ENCODE data around the gene PIN1.
"Not testable (repeated sequence)": the region's sequence is repeated elsewhere in the genome, so short reads cannot be mapped to it uniquely, and the experiment has no call there.

PIN1 gene

DNA sequence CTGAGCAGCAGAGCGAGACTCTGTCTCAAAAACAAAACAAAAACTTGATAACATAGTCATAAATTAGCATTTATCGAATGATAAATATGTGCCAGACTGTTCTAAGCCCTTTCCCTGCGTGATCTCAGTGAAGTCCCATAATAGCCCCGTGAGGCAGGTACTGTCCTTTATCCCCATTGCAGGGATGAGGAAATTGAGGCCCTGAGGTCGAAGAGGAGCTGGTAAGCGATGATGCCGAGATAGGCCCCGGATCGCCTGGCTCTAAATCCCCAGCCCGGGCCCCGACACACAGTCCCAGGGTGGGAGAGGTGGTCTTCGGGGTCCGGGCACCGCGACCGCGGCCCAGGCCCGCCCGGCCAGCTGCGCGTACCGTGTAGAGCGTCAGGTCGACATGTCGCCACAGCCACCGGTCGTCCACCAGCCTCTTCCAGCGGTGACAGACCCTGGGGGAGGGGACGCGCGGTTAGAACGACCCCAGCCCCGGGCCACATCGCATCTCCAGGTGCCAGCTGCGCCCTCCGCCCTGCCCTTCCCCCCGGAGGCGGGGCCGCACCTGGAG is 16.9 kb upstream of the PIN1 start:
- no peak for DNase-seq (ENCODE audit: extremely low read depth, insufficient read length)
- Histone ChIP-seq H3K27me3 (replicated peaks; ENCODE audit: control insufficient read depth, insufficient read depth, low read length) (no peaks in the 10 kb centered on the region), H3K4me3 (replicated peaks; ENCODE audit: low read depth, low read length) (peak overlapping the region; percentile 94), H3K36me3 (ENCODE audit: control insufficient read depth, insufficient read depth, low read length) (peaks cover 2% of the 10 kb centered on the region)
- TF ChIP-seq, protein P1, sequence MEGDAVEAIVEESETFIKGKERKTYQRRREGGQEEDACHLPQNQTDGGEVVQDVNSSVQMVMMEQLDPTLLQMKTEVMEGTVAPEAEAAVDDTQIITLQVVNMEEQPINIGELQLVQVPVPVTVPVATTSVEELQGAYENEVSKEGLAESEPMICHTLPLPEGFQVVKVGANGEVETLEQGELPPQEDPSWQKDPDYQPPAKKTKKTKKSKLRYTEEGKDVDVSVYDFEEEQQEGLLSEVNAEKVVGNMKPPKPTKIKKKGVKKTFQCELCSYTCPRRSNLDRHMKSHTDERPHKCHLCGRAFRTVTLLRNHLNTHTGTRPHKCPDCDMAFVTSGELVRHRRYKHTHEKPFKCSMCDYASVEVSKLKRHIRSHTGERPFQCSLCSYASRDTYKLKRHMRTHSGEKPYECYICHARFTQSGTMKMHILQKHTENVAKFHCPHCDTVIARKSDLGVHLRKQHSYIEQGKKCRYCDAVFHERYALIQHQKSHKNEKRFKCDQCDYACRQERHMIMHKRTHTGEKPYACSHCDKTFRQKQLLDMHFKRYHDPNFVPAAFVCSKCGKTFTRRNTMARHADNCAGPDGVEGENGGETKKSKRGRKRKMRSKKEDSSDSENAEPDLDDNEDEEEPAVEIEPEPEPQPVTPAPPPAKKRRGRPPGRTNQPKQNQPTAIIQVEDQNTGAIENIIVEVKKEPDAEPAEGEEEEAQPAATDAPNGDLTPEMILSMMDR (IDR thresholded peaks at IDR 0.05; ENCODE audit: insufficient read depth, low read length, poor library complexity, severe bottlenecking), result no peak

DNA sequence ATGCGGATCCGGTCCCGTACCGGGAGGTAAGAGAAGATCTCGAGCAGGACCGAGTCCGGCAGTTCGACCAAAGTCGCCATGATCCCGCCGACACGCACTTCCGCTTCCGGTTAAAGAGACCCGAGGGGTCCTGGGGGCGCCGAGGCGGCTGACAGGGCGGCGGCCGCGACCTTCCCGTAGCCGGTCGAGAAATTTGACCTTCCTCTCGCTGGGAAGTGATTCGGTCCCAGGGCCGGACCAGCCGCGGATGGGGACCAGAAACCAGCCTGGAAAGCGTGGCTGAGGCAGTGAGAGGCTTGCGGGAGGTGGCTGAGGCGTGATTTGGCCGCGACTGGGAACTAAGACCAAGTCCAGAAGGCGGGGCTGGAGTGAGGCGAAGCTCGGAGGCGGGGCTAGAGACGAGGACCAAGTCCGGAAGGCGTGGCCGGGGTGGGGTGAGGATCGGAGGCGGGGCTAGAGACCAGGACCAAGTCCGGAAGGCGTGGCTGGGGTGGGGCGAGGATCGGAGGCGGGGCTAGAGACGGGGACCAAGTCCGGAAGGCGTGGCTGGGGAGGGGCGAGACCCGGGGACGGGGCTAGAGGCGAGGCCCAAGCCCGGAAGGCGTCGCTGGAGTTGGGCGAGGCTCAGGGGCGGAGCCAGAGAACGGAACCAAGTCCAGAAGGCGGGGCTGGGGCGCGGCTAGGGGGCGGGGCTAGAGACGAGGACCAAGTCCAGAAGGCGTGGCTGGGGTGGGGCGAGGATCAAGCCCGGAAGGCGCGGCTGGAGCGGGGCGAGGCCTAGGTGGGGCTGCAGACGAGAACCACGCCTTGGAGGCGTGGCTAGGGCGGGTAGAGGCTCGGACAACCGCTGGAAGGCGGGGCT is 16.2 kb upstream of the PIN1 start, which contains the start of gene FBXL12:
FBXL12 (minus strand) TSS at position 346 of the 862 bp plus-strand sequence; CDS start at position 80, 266 bp downstream.
- H3K4me3 ChIP-seq (replicated peaks; ENCODE audit: low read depth, low read length), result peak within 1 kb of the TSS; percentile 94
- TF ChIP-seq, protein P1 (IDR thresholded peaks at IDR 0.05; ENCODE audit: insufficient read depth, low read length, poor library complexity, severe bottlenecking), result no peak
- peaks cover 2% of the 10 kb centered on the region for H3K36me3 ChIP-seq (ENCODE audit: control insufficient read depth, insufficient read depth, low read length)
- H3K27me3 ChIP-seq (replicated peaks; ENCODE audit: control insufficient read depth, insufficient read depth, low read length), result no peaks in the 10 kb centered on the region
- peak; percentile 99 for DNase-seq (ENCODE audit: extremely low read depth, insufficient read length)

DNA sequence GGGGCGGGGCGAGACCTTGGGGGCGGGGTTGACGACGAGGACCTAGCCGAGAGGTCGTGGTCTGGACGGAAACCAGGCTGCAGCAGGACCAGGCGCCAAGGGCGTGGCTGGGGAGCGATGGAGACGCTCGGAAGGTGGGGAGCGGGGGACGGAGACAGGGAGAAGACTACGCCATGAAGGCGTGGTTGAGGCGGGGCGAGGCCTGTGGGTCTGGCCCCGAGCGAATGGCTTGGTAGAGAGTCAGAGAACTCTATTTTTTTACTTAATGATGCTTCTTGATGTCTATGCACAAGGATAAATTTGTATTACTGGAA is 15.6 kb upstream of the PIN1 start:
- H3K36me3 ChIP-seq (ENCODE audit: control insufficient read depth, insufficient read depth, low read length), result peaks cover 2% of the 10 kb centered on the region
- DNase-seq (ENCODE audit: extremely low read depth, insufficient read length), result no peak
- H3K27me3 ChIP-seq (replicated peaks; ENCODE audit: control insufficient read depth, insufficient read depth, low read length), result no peaks in the 10 kb centered on the region
- TF ChIP-seq, protein P1 (IDR thresholded peaks at IDR 0.05; ENCODE audit: insufficient read depth, low read length, poor library complexity, severe bottlenecking), result no peak
- H3K4me3 ChIP-seq (replicated peaks; ENCODE audit: low read depth, low read length), result peak overlapping the region; percentile 57

DNA sequence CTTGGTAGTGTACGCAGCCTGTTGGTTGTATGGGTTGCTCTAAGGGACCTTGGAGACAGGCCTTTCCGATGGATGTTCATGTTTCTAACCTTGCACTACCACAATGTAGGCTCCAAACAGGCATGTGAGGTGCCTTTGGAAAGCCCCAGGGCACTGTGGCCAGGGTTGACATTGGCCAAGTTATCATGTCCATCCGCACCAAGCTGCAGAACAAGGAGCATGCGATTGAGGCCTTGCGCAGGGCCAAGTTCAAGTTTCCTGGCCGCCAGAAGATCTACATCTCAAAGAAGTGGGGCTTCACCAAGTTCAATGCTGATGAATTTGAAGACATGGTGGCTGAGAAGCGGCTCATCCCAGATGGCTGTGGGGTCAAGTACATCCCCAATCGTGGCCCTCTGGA is 15.1 kb upstream of the PIN1 start:
- not testable (repeated sequence) for DNase-seq (ENCODE audit: extremely low read depth, insufficient read length); H3K36me3 ChIP-seq (ENCODE audit: control insufficient read depth, insufficient read depth, low read length); H3K27me3 ChIP-seq (replicated peaks; ENCODE audit: control insufficient read depth, insufficient read depth, low read length)
- peak overlapping the region; percentile 57 for H3K4me3 ChIP-seq (replicated peaks; ENCODE audit: low read depth, low read length)

DNA sequence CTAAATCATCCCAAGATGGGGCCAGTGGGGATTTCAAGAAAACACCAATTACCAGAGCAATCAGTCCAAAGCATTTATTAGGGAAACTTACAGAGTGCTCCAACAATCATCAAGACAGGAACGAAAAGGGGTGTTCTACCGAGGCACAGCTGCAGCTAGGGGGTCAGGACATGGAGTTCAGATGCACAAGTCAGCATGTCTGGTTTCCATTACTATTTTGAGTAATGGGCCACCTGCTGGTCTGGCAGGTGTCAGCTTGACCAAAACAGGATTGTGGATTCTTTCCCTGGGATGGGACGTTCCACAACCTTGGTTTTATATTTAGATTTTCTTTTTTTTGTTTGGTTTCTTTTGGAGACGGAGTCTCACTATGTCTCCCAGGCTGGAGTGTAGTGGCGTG is 11.3 kb upstream of the PIN1 start:
- TF ChIP-seq, protein P1 (IDR thresholded peaks at IDR 0.05; ENCODE audit: insufficient read depth, low read length, poor library complexity, severe bottlenecking), result no peak
- Histone ChIP-seq H3K27me3 (replicated peaks; ENCODE audit: control insufficient read depth, insufficient read depth, low read length) (no peaks in the 10 kb centered on the region), H3K36me3 (ENCODE audit: control insufficient read depth, insufficient read depth, low read length) (no peaks in the 10 kb centered on the region; the same call in 1 of the 2 replicates), H3K4me3 (replicated peaks; ENCODE audit: low read depth, low read length) (no peak overlapping the region)
- DNase-seq (ENCODE audit: extremely low read depth, insufficient read length), result no peak

Measured in GM06990 (cell line).